ENCODE data around the gene MRPL1. TPM values are rescaled to one million over a fixed set of nuclear protein-coding genes. Genes with fewer than 3 reads are reported as not detected.
A peak's percentile ranks its signal among the peaks of the same experiment; 100 is the strongest.

The MRPL1 gene
- total and polyA plus RNA-seq, 2 of the 13 experiments (the other 11 are each of a cell fraction or from before 2014, with no cell fraction given): 23.3 to 61.5 TPM

DNA sequence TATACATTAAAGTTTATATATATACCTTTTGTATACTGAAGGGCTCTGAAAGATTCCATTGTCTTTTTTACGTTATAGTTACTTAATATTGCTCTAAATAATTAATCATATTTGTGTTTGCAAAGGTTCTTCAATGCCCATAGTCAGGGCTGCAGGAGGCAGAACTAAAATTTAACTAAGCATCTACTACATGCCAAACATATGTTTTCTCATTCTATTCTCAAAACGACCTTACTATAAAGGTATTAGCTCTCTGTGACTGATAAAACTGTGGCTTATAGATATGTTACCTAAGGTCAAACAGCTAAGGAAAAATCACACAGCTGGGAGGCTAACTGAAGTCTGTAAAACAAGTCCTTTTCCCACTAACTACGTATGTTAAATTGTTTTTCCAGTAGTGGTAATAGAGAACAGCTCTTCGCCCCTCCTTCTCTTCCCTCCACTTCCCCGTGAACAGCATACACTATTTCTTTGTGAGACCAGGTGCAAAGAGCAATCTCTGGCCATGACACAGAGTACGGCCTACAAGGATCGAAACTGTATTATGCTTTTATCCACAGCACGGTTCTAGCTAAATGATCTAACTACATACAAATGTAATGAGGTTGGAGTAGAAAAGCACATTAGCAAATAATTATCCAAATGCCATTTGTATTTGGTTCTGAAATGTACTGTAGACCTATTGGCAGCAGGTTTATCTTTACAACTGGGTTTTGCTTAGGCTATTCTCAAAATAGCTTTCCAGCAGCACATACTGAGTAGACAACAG lies 45.1 kb upstream of the MRPL1 start (continued):
- TF ChIP-seq, protein P1, sequence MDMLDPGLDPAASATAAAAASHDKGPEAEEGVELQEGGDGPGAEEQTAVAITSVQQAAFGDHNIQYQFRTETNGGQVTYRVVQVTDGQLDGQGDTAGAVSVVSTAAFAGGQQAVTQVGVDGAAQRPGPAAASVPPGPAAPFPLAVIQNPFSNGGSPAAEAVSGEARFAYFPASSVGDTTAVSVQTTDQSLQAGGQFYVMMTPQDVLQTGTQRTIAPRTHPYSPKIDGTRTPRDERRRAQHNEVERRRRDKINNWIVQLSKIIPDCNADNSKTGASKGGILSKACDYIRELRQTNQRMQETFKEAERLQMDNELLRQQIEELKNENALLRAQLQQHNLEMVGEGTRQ (IDR thresholded peaks at IDR 0.05; ENCODE audit: low read depth, low read length): no peak
- TF ChIP-seq, protein P1 (CRISPR knock-in tag; IDR thresholded peaks at IDR 0.05; ENCODE audit: borderline replicate concordance): no peak
- TF ChIP-seq ZNF44 (CRISPR knock-in tag; IDR thresholded peaks at IDR 0.05): peak; percentile 47; the same call in 1 of the 2 replicates
- TF ChIP-seq, protein P2, sequence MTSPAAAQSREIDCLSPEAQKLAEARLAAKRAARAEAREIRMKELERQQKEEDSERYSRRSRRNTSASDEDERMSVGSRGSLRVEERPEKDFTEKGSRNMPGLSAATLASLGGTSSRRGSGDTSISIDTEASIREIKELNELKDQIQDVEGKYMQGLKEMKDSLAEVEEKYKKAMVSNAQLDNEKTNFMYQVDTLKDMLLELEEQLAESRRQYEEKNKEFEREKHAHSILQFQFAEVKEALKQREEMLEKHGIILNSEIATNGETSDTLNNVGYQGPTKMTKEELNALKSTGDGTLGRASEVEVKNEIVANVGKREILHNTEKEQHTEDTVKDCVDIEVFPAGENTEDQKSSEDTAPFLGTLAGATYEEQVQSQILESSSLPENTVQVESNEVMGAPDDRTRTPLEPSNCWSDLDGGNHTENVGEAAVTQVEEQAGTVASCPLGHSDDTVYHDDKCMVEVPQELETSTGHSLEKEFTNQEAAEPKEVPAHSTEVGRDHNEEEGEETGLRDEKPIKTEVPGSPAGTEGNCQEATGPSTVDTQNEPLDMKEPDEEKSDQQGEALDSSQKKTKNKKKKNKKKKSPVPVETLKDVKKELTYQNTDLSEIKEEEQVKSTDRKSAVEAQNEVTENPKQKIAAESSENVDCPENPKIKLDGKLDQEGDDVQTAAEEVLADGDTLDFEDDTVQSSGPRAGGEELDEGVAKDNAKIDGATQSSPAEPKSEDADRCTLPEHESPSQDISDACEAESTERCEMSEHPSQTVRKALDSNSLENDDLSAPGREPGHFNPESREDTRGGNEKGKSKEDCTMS (CRISPR knock-in tag; conservative IDR thresholded peaks at IDR 0.05): no peak
- TF ChIP-seq RAD51 (IDR thresholded peaks at IDR 0.05; ENCODE audit: borderline replicate concordance): no peak
- no peak for TF ChIP-seq MATR3 (CRISPR knock-in tag; IDR thresholded peaks at IDR 0.05)
- TF ChIP-seq, protein P3, sequence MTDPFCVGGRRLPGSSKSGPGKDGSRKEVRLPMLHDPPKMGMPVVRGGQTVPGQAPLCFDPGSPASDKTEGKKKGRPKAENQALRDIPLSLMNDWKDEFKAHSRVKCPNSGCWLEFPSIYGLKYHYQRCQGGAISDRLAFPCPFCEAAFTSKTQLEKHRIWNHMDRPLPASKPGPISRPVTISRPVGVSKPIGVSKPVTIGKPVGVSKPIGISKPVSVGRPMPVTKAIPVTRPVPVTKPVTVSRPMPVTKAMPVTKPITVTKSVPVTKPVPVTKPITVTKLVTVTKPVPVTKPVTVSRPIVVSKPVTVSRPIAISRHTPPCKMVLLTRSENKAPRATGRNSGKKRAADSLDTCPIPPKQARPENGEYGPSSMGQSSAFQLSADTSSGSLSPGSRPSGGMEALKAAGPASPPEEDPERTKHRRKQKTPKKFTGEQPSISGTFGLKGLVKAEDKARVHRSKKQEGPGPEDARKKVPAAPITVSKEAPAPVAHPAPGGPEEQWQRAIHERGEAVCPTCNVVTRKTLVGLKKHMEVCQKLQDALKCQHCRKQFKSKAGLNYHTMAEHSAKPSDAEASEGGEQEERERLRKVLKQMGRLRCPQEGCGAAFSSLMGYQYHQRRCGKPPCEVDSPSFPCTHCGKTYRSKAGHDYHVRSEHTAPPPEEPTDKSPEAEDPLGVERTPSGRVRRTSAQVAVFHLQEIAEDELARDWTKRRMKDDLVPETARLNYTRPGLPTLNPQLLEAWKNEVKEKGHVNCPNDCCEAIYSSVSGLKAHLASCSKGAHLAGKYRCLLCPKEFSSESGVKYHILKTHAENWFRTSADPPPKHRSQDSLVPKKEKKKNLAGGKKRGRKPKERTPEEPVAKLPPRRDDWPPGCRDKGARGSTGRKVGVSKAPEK (CRISPR knock-in tag; IDR thresholded peaks at IDR 0.05; ENCODE audit: borderline replicate concordance): no peak; the same call in 1 of the 2 replicates
- no peak for TF ChIP-seq SP2 (CRISPR knock-in tag; IDR thresholded peaks at IDR 0.05)
- no peak for TF ChIP-seq ZNF329 (CRISPR knock-in tag; IDR thresholded peaks at IDR 0.05; ENCODE audit: low read depth)
- TF ChIP-seq SRSF1 (optimal IDR thresholded peaks at IDR 0.05; ENCODE audit: low read depth, low read length): no peak
- no peak for TF ChIP-seq CENPX (CRISPR knock-in tag; IDR thresholded peaks at IDR 0.05)
- no peak for TF ChIP-seq SMC3 (IDR thresholded peaks at IDR 0.05; ENCODE audit: low read length)
- TF ChIP-seq HIVEP1 (CRISPR knock-in tag; IDR thresholded peaks at IDR 0.05): no peak
- TF ChIP-seq MTF2 (CRISPR knock-in tag; IDR thresholded peaks at IDR 0.05; ENCODE audit: borderline replicate concordance): no peak
- TF ChIP-seq ZNF577 (CRISPR knock-in tag; IDR thresholded peaks at IDR 0.05; ENCODE audit: borderline replicate concordance, low read depth): no peak
- TF ChIP-seq, protein P4, sequence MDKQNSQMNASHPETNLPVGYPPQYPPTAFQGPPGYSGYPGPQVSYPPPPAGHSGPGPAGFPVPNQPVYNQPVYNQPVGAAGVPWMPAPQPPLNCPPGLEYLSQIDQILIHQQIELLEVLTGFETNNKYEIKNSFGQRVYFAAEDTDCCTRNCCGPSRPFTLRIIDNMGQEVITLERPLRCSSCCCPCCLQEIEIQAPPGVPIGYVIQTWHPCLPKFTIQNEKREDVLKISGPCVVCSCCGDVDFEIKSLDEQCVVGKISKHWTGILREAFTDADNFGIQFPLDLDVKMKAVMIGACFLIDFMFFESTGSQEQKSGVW (CRISPR knock-in tag; IDR thresholded peaks at IDR 0.05; ENCODE audit: borderline replicate concordance): no peak
- TF ChIP-seq, protein P5, sequence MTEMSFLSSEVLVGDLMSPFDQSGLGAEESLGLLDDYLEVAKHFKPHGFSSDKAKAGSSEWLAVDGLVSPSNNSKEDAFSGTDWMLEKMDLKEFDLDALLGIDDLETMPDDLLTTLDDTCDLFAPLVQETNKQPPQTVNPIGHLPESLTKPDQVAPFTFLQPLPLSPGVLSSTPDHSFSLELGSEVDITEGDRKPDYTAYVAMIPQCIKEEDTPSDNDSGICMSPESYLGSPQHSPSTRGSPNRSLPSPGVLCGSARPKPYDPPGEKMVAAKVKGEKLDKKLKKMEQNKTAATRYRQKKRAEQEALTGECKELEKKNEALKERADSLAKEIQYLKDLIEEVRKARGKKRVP (CRISPR knock-in tag; IDR thresholded peaks at IDR 0.05): 0 out of 4 replicates have a peak, but pooled peaks of 1 of the 2 experiments have one; percentile 32
- no peak for TF ChIP-seq SMARCC2 (IDR thresholded peaks at IDR 0.05)
- no peak for TF ChIP-seq ZNF839 (CRISPR knock-in tag; IDR thresholded peaks at IDR 0.05; ENCODE audit: borderline replicate concordance)
- 0 out of 2 replicates have a peak, but pooled peaks have one; percentile 15 for TF ChIP-seq ZNF292 (CRISPR knock-in tag; IDR thresholded peaks at IDR 0.05; ENCODE audit: borderline replicate concordance, low read depth)
